CD4-positive, alpha-beta T cell treated with Interleukin-4 for 1 hour (primary cell): ENCODE results near the gene MFSD1.

Source experiments
- DNase-seq, 2 donors: peaks; one replicate each; pipeline ENCODE4 v3.0.0-alpha.2; 2020 to 2022

Gene MFSD1

DNA sequence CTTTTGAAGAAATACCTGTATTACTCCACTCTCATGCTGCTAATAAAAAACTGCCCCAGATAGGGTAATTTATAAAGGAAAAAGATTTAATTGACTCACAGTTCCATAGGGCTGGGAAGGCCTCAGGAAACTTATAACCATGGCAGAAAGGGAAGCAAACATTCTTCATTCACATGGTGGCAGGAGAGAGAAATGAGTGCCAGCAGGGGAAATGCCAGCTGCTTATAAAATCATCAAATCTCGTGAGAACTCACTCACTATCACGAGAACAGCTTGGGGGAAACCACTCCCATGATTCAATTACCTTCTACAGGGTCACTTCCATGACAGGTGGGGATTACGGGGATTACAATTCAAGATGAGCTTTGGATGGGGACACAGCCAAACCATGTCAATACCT lies 18.7 kb downstream of the MFSD1 start:
- no peak for DNase-seq

- no peak for DNase-seq
These were observed 20.0 kb downstream of the MFSD1 start for GRCh38 chr3:158821847-158822246.

DNA sequence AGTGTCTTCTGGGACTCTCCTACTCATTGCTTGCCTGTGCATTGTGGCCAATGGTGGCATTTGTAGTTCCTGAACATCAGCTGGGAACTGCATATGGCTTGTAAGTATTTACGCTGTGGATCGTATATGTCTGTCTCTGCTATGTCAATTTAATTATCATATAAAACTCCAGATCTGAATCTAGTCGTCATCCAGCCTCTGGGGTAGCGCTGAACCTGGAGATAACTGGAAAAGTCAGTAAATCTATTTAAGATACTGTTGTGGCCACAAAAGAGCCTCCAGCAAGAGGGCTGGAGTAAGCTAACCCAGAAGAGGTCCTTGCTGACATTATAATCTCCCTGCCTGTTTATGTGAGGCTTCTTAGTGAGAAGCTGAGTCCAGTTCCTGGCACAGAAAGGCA lies 21.6 kb downstream of the MFSD1 start:
- DNase-seq, result no peak

GRCh38 chr3:158827773-158828172 lies 25.9 kb downstream of the MFSD1 start:
- DNase-seq, result no peak

DNA sequence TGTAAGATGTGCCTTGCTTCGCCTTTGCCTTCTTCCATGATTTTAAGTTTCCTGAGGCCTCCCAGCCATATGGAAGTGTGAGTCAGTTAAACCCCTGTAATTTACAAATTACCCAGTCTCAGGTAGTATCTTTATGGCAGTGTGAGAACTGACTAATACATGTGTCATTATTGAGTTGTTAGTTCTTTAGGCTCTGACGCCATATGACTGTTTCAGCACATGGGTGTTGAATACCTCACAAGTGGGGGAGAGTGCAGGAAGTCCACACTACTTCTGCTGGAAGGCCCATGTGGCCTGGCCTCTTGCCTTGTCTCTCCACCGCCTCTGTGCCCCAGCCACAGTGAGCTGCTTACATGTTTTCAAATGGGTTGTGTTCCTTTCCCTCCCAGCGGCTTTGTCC lies 28.5 kb downstream of the MFSD1 start:
- no peak for DNase-seq

- DNase-seq, result no peak
These were observed 30.0 kb downstream of the MFSD1 start for GRCh38 chr3:158831861-158832260.

GRCh38 chr3:158835631-158836030 lies 33.8 kb downstream of the MFSD1 start:
- DNase-seq, result no peak

- no peak for DNase-seq
These were observed 34.5 kb downstream of the MFSD1 start for GRCh38 chr3:158836312-158836711.

GRCh38 chr3:158837240-158837639 lies 35.4 kb downstream of the MFSD1 start:
- no peak for DNase-seq

DNA sequence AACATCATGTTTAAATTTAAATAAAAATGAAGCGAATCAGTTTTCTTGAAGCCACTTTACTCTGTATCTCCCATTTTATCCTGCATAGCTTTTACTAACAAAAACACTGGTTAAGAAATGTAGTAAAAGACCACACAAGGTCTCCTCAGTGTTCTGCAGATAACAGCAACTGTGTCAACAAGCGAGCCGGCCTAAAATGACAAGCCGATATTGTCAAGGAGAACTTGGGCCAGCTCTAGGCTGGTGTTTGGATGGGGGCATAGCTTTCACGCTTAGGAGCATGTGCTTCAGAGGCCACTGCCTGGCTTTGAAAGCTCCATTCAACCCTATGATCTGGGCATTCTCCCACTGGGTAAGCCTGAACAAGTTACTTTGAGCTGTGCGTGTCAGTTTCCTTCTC lies 38.1 kb downstream of the MFSD1 start:
- no peak for DNase-seq

GRCh38 chr3:158841387-158841786 lies 39.5 kb downstream of the MFSD1 start:
- DNase-seq, result no peak

- DNase-seq, result no peak
These were observed 41.1 kb downstream of the MFSD1 start for GRCh38 chr3:158842976-158843375.

DNA sequence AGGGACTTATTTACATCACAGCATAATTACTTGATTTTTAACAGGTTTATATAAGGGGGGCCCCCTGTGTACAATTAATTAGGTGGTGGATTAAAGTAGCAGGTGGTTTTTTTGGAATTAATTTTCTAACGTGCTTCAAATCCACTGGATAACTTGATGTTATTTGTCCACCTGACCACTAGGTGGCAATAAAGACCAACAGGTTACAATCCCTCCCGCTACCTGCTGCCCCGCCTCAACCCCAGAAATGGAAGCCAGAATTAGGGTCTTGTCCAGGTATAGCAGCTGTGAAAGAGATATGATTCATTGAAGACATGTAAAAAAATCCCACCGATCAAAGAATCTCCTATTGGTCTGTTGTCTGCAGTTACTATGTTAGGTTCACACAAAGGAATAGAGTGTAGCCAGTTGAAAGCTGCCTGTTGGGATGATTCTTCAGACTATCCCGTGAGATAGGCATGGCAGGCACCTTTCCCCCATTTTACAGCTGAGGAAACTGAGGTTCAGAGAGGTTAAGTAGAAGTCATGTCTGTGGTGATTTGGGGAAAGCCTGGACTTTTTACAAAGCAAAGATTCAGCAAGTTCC lies 44.0 kb downstream of the MFSD1 start:
- peak; percentile 18 to 53 for DNase-seq

DNA sequence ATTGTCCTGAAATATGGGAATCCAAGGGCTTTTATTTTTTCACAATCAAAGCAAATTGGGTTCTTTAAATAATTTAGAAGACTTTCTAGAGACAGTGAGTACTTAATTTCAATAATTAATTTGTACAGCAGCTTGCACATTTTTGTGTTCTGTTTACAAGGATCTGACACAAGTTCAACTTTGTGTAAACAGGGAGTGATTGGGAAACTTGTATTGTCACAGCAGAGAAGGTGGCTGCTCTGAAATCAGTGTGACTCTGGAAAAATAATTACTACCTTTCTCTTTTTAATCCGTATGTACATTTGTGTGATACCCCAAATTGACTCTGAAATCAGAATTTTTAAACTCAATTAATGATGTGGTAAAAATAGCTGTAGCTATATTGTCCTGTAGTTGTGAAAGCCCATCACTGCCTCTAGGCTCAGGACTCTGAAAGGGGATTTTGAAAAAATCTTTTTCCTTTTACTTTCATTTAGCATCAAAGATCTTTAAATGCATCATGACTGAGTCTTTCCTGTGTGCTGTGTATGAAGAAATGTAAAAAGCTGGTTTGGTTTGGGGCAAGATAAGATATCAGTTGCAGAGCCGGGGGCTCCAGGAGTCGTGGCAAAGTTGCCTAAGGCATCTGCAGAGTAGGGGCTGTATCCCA lies 45.1 kb downstream of the MFSD1 start:
- DNase-seq, result no peak

- DNase-seq, result no peak
These were observed 45.6 kb downstream of the MFSD1 start for GRCh38 chr3:158847452-158847821.

GRCh38 chr3:158847885-158848284 lies 46.0 kb downstream of the MFSD1 start:
- no peak for DNase-seq

DNA sequence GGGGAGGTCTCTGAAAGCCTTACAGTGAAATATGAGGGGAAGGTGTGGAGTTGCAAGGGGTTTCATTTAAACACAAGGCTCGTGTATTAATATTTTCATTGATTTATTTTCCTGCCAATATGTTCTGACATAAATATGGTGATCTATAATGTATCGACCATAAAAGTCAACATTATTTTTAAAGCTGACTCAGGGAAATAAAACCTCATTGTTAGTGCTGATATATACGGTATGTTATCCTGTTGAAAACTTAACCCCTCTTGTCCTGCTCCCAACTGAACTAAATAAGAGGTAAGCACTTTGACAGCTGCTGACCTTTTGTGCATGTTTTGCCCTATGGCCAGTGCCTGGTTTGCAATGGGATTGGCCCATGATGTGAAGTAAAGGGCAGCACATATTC lies 47.9 kb downstream of the MFSD1 start:
- no peak for DNase-seq

DNA sequence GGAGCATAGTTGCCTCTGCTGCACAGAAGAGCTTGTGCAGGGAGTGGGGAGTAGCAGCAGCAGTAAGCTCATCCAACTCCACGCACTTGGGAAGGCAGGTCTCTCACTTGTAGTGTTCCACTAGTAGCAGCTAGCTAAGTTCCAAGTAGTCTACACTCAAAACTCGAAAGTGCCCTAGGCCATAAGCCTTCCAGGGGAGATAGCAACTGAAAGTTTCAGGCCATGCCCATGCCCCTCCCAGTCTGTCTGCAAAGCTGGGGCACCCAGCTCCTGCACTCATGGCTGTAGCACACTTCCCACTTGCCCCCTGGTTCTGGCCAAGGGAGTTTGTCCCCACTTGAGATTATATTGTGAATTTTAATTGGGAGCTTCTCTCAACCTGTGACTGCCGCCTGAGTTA lies 57.5 kb downstream of the MFSD1 start:
- DNase-seq, result no peak

- no peak for DNase-seq
These were observed 61.4 kb downstream of the MFSD1 start for GRCh38 chr3:158863247-158863646.

DNA sequence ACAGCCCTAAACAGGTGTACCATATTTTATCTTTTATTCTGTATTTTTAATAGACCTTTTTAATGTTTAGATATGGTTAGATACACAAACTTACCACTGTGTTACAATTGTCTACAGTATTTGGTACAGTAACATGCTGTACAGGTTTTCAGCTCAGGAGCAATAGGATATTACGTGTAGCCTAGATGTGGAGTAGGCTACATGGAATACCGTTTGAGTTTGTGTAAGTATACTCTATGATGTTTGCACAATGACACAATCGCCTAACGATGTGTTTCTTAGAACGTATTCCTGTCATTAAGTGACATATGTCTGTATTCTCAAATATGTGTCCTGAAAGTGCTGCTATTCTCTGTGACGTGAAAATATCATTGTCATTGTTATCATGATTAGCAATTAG lies 62.6 kb downstream of the MFSD1 start:
- no peak for DNase-seq

GRCh38 chr3:158875700-158876099 lies 73.8 kb downstream of the MFSD1 start:
- DNase-seq, result no peak
